HCT116 (cell line): ENCODE data around the gene PLPP2.

Experiments used
- CBX3 ChIP-seq: IDR thresholded peaks from 2 replicates; pipeline ENCODE4 v1.6.1; 2012; ENCODE audit warnings: low read depth
- CEBPB ChIP-seq: IDR thresholded peaks from 2 replicates; pipeline ENCODE4 v1.6.1; 2012; ENCODE audit warnings: low read depth
- EGR1 ChIP-seq: IDR thresholded peaks from 2 replicates; pipeline ENCODE4 v1.6.1; 2012; ENCODE audit warnings: low read depth
- POLR2AphosphoS5 ChIP-seq: IDR thresholded peaks from 2 replicates; pipeline ENCODE4 v1.6.1; 2011; ENCODE audit warnings: mild to moderate bottlenecking, low read depth, low read length, moderate library complexity
- RAD21 ChIP-seq: IDR thresholded peaks from 2 replicates; pipeline ENCODE4 v1.6.1; 2012; ENCODE audit warnings: low read depth, mild to moderate bottlenecking
- SP1 ChIP-seq: IDR thresholded peaks from 2 replicates; pipeline ENCODE4 v1.6.1; 2012; ENCODE audit warnings: low read depth
- YY1 ChIP-seq: IDR thresholded peaks from 2 replicates; pipeline ENCODE4 v1.6.1; 2011; ENCODE audit warnings: low read length, low read depth, moderate library complexity, mild to moderate bottlenecking; ENCODE audit not compliant: insufficient replicate concordance; ENCODE audit errors: extremely low read depth
- TF ChIP-seq, protein P1 (sequence below), 3 experiments: fragments of 200-600 bp in 1 of 3; sonication (generic) in 1 of 3; IDR thresholded peaks in 2 of 3; conservative IDR thresholded peaks in 1 of 3; 2 replicates each; pipeline ENCODE4 v1.5.1; 2012 to 2017; ENCODE audit warnings: low read depth in 2 of 3, low read length in 2 of 3, antibody characterized with exemption in 1 of 3, borderline replicate concordance in 1 of 3, control low read depth in 1 of 3, mild to moderate bottlenecking in 1 of 3, mixed read lengths in 1 of 3, mixed run types in 1 of 3, moderate library complexity in 1 of 3; ENCODE audit not compliant: insufficient read depth in 1 of 3
- TF ChIP-seq, protein P2 (sequence below): IDR thresholded peaks from 2 replicates; pipeline ENCODE4 v1.6.1; 2012; ENCODE audit warnings: low read depth

DNA sequence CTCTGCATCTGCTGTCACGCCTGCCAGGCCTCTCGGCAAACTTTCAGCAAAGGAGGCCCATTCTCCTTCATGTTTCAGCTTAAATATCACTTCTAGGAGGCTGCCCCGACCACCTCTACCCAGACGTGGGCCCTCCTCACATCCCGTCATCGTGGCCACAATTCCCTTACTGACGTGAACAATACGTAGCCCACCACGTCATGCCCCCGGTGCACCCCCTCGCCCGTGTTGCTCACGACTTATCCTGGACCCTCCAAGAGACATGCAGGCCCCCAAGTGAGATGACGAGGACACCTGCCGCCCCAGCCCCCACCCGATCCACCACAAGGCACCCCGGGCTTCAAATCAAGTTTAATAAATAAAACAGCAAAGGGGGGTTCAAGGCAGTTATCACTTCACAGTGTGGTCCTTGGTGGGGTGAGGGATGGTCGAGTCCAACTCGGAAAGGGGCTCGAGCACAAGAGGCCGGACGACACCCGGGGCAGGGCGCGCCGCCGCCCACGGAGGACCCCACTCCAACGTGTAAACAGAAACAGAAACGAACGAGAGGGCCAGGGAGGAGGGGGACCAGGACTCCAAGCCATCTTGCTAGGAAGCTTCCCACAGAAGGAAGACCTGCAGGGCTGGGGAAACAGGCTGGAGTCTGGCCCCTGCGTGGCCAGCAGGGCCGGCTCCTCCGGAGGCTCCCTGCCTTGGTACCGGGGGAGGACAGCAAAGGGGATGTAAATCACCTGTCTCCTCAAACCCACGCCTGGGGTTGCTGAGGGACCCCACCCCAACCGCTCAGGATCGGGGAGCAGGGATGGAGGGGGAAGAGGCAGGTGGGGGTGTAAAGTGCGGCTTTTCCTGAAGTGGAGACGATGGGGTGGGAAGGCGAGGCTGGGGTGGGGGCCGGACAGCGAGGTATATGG, 14.3 kb upstream of the PLPP2 start:
- TF ChIP-seq, protein P1, sequence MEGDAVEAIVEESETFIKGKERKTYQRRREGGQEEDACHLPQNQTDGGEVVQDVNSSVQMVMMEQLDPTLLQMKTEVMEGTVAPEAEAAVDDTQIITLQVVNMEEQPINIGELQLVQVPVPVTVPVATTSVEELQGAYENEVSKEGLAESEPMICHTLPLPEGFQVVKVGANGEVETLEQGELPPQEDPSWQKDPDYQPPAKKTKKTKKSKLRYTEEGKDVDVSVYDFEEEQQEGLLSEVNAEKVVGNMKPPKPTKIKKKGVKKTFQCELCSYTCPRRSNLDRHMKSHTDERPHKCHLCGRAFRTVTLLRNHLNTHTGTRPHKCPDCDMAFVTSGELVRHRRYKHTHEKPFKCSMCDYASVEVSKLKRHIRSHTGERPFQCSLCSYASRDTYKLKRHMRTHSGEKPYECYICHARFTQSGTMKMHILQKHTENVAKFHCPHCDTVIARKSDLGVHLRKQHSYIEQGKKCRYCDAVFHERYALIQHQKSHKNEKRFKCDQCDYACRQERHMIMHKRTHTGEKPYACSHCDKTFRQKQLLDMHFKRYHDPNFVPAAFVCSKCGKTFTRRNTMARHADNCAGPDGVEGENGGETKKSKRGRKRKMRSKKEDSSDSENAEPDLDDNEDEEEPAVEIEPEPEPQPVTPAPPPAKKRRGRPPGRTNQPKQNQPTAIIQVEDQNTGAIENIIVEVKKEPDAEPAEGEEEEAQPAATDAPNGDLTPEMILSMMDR (IDR thresholded peaks at IDR 0.05 in 2 of 3, conservative IDR thresholded peaks at IDR 0.05 in 1 of 3; ENCODE audit: borderline replicate concordance in 1 of 3, insufficient read depth in 1 of 3, low read depth in 2 of 3, low read length in 2 of 3): no peak
- TF ChIP-seq, protein P2, sequence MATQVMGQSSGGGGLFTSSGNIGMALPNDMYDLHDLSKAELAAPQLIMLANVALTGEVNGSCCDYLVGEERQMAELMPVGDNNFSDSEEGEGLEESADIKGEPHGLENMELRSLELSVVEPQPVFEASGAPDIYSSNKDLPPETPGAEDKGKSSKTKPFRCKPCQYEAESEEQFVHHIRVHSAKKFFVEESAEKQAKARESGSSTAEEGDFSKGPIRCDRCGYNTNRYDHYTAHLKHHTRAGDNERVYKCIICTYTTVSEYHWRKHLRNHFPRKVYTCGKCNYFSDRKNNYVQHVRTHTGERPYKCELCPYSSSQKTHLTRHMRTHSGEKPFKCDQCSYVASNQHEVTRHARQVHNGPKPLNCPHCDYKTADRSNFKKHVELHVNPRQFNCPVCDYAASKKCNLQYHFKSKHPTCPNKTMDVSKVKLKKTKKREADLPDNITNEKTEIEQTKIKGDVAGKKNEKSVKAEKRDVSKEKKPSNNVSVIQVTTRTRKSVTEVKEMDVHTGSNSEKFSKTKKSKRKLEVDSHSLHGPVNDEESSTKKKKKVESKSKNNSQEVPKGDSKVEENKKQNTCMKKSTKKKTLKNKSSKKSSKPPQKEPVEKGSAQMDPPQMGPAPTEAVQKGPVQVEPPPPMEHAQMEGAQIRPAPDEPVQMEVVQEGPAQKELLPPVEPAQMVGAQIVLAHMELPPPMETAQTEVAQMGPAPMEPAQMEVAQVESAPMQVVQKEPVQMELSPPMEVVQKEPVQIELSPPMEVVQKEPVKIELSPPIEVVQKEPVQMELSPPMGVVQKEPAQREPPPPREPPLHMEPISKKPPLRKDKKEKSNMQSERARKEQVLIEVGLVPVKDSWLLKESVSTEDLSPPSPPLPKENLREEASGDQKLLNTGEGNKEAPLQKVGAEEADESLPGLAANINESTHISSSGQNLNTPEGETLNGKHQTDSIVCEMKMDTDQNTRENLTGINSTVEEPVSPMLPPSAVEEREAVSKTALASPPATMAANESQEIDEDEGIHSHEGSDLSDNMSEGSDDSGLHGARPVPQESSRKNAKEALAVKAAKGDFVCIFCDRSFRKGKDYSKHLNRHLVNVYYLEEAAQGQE: no peak
- TF ChIP-seq YY1: no peak
- TF ChIP-seq EGR1: no peak
- no peak for TF ChIP-seq CBX3
- TF ChIP-seq SP1: no peak
- TF ChIP-seq POLR2AphosphoS5: no peak
- no peak for TF ChIP-seq CEBPB
- TF ChIP-seq RAD21: no peak
